C4-2B (cell line): ENCODE data around the gene SEC14L2.

Source experiments
- ZFX ChIP-seq: fragments of 450-650 bp; IDR thresholded peaks from 2 replicates; pipeline ENCODE4 v1.6.1; 2017
- TF ChIP-seq, protein P1 (sequence below): fragments of 450-650 bp; conservative IDR thresholded peaks from 2 replicates; pipeline ENCODE4 v1.5.1; 2017; ENCODE audit warnings: mild to moderate bottlenecking

DNA sequence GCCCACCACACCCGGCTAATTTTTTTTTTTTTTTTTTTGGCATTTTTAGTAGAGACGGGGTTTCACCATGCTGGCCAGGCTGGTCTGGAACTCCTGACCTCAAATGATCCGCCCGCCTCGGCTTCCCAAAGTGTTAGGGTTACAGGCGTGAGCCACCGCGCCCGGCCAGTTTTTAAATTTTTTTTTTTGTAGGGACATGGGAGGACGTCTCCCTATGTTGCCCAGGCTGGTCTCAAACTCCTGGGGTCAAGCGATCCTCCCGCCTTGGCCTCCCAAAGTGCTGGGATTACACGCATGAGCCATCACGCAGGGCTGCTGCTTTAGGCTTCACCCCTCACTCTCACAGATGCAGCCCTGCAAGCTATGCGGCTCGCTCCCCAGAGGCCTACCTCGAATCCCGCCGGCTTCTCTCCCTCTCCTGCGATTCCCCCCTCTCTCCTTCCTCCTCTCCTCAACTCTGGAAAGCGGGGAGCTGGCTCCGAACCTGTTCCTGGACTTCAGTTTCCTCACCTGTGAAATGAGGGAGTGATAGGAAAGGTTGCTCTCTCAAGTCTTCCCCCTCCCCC, 39.1 kb upstream of the SEC14L2 start:
- TF ChIP-seq, protein P1, sequence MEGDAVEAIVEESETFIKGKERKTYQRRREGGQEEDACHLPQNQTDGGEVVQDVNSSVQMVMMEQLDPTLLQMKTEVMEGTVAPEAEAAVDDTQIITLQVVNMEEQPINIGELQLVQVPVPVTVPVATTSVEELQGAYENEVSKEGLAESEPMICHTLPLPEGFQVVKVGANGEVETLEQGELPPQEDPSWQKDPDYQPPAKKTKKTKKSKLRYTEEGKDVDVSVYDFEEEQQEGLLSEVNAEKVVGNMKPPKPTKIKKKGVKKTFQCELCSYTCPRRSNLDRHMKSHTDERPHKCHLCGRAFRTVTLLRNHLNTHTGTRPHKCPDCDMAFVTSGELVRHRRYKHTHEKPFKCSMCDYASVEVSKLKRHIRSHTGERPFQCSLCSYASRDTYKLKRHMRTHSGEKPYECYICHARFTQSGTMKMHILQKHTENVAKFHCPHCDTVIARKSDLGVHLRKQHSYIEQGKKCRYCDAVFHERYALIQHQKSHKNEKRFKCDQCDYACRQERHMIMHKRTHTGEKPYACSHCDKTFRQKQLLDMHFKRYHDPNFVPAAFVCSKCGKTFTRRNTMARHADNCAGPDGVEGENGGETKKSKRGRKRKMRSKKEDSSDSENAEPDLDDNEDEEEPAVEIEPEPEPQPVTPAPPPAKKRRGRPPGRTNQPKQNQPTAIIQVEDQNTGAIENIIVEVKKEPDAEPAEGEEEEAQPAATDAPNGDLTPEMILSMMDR = no peak
- no peak for TF ChIP-seq ZFX
